ENCODE results near the gene PIK3CG.
"Not testable (repeated sequence)": the region's sequence is repeated elsewhere in the genome, so short reads cannot be mapped to it uniquely, and the experiment has no call there.

Gene PIK3CG

DNA sequence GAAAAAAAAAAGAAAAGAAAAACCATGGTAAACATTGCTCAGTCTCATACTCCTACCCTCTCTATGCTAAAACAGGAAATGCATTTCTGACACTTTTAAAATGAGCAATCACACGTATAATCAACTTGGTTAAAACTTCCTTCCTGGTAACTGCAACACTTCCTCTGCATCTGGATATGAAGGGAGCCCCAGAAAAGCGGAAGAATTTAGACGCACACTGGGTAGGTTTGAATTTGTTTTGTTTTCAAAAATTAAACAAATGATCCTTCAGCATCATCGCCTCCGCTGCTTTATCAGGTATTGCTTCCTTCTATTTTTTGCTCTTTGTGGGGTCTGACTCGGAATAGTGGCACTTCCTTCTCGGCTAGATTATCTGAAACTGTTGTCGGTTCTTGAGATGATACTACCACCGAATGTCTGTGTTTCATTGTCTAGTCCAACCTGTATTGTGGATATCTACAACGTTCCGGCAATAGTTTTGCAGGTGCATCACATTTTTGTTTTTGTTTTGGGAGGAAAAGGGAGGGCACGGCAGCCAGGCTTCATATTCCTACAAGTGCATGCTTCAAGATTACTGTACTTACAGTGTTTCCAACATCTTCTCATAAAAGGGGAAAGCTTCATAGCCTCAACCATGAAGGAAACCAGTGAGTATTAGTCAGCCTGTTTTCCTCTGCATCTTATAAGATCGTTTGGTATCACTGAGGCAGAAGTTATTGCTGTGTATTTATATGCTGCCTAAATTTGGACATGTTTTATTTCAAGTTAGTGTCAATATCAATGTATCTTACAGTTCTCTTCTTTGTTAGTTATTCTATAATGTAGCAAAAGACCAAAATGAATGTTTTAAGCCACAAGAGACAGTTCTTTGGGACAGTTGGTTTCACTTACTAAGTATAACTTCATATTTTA lies at the start of gene PIK3CG:
TSS of gene PIK3CG (plus strand) at position 153 of the 912 bp plus-strand sequence. CDS start 2,280 bp downstream, outside the sequence.
- FAIRE-seq: no peak
- no peak for DNase-seq (ENCODE audit: insufficient read length, low spot score)

DNA sequence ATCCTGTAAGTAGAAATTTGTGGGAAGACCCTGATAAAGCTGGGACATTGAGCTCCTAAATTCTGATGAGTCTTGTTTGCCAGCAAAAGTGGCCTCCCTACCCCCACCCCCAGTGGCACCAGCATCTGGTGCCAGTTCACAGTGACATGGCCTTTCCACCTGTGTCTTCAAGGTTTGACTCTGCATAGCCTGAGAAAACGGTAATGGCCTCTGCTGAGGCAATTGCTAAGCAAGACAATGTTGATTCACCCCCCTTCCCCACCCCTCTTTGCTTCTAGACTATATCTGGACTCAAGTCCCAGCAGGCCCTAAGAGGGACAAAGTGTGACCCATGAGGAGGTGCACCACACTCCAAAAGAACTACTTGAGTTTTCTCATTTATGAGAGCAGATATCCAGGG lies 48.0 kb upstream of the PIK3CG start:
- FAIRE-seq (no peak), DNase-seq (ENCODE audit: insufficient read length, low spot score) (no peak)

DNA sequence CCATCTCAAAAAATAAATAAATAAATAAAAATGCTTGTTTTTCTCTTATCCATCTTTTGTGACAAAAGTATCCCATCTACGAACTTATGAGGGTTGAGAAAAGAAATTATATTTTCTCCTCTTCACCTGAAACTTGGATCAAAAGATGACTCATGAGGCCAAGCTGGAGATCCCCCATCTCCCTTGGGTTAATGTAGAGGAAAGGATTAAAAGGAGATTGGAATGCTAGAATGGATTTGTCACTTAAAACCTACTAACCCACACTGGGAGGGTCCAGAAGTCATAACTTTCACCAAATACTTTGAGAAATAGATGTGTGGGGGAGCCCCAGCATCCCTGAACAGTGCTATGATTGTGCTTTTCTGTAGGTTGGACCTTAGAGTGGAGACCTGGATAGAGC lies 46.3 kb upstream of the PIK3CG start:
- FAIRE-seq (no peak), DNase-seq (ENCODE audit: insufficient read length, low spot score) (no peak)

DNA sequence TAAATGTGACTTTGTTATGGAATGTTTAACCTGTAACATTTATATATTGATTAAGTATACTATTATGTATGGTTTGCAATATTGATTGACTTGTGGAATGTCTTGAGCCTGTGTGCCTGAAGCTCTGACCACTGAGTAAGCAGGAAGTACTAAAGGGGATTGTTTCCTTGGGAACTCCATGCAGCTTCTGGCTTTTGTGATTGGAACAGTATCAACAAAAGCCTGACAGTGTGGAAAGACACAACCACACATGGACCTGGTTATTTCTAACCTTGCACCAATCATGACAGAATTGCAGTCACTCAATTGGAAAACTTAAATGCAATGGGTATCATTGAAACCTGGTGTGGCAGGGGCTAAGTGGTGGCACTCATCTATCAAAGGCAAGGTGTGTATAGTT lies 45.5 kb upstream of the PIK3CG start:
- FAIRE-seq (no peak), DNase-seq (ENCODE audit: insufficient read length, low spot score) (no peak)

DNA sequence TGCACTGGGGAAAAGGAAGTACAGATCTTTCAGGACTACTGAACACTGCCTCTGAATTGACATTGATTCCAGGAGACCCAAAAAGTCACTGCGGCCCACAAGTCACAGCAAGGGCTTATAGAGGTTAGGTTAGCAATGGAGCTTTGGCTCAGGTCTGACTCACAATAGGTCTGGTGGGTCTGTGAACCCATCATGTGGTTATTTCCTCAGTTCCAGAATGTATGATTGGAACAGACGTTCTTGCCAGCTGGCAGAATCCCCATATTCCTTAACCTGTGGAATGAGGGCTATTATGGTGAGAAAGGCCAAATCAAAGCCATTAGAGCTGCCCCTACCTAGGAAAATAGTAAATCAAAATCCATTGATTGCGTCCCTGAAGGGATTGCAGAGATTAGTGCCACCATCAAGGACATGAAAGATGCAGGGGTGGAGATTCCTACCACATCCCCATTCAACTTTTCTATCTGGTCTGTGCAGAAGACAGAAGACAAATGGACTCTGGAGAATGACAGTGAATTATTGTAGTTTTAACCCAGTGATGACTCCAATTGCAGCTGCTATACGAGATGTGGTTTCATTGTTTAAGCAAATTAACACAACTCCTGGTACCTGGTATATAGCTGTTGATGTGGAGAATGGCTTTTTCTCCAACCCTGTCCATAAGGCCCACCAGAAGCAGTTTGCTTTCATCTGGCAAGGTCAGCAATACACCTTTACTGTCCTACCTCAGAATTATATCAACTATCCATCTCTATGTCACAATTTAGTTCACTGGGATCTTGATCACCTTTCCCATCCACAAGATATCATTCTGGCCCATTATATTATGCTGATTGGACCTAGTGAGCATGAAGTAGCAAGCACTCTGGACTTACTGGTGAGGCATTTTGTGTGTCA lies 44.5 kb upstream of the PIK3CG start:
- FAIRE-seq (no peak), DNase-seq (ENCODE audit: insufficient read length, low spot score) (no peak)

DNA sequence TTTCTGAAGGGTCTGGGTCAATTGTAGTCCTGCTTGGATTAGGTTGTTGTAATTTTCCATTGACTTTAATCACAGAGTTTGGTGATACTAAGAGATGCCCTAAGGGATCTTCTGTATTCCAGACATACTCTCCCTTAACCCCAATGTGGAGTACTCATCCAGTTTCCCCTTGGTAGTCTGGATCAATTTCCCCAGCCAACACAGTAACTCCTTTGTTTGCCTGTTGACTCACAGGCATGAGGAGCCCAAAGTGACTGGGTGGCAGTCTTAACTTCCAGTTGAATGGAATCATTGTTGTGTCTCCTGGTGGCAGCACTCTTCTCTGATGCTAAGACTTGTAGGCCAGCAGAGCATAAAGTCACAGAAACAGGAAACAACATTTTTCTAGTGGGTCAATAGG lies 41.5 kb upstream of the PIK3CG start:
- FAIRE-seq: no peak
- no peak for DNase-seq (ENCODE audit: insufficient read length, low spot score)

DNA sequence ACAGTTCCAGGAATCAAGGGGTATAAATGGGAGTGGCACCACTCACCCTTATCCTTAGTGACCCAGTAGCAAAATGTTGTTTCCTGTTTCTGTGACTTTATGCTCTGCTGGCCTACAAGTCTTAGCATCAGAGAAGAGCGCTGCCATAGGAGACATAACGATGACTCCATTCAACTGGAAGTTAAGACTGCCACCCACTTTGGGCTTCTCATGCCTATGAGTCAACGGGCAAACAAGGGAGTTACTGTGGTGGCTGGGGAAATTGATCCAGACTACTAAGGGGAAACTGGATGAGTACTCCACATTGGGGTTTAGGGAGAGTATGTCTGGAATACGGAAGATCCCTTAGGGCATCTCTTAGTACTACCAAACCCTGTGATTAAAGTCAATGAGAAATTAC lies 40.6 kb upstream of the PIK3CG start:
- FAIRE-seq (no peak), DNase-seq (ENCODE audit: insufficient read length, low spot score) (no peak)

DNA sequence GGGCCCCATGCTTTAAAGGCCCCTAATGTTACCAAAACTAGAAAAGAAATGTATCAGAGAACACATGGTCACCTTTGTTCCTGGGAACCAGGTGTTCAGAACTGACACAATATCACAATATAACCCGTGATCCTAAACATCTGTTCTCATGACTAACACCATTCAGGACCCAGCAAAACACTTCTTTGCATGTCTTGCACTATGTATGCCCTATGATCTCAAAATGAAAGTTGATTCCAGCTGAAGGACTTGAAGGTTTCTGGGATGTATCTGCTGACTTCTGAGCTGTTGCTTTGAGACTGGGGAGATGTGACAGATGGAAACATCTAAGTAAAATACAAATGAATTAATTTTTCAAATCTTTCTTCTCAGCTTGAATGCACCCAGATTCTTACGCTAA lies 37.5 kb upstream of the PIK3CG start:
- FAIRE-seq (no peak), DNase-seq (ENCODE audit: insufficient read length, low spot score) (no peak)

DNA sequence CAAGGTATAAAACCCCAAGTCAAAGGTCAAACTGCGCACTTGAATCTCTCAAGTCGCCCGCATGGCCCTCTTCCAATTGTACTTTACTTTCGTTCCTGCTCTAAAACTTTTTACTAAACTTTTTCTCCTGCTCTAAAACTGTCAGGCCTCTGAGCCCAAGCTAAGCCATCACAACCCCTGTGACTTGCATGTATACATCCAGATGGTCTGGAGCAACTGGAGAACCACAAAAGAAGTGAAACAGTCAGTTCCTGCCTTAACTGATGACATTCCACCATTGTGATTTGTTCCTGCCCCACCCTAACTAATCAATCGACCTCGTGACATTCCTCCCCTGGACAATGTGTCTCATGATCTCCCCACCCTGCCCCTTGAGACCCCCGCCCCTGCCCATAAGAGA lies 35.6 kb upstream of the PIK3CG start:
- DNase-seq (ENCODE audit: insufficient read length, low spot score): no peak
- FAIRE-seq: no peak

DNA sequence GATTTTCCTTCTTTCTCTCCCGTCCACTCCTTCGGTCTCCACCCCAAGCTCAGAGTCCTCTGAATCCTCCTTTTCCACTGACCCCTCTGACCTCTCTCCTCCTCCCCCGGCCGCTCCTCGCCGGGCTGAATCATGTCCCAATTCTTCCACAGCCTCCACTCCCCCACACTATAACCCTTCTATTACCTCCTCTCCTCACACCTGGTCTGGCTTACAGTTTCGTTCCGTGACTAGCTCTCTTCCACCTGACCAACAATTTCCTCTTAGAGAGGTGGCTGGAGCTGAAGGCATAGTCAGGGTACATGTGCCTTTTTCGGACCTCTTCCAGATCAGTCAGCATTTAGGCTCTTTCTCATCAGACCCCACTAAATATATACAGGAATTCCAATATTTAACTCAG lies 34.2 kb upstream of the PIK3CG start:
- not testable (repeated sequence) for DNase-seq (ENCODE audit: insufficient read length, low spot score); FAIRE-seq

DNA sequence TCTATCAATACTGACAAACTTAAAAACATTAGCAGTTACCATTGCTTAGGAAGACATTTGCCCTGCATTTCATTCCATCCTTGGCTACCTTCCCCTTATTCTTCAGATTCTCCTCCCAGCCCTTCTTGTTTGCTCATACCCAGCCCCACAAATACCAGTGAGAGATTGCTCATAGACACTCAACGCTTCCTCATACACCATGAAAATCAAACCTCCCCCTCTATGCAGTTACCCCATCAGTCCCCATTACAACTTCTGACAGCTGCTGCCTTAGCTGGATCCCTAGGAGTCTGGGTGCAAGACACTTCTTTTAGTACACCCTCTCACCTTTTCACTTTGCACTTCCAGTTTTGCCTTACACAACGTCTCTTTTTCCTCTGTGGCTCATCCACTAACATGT lies 28.3 kb upstream of the PIK3CG start:
- DNase-seq (ENCODE audit: insufficient read length, low spot score): no peak
- no peak for FAIRE-seq

DNA sequence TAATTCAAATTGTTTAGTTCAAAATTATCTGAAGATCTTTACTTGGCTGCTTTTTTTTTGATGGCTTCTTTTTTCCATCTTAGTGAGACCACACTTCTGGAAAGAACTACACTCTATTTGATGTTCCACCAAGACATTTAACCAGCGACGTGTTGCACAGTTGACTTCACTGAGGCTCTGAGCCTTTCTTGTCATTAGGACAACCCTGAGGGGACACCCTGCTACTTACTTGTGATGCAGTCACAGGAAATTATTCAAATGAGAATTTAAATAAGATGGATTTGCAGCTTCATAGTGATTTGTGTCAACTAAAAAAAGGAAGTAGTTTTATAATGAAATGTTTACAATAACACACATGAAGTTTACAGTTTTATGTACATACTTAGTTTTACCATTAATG lies 25.6 kb upstream of the PIK3CG start:
- no peak for FAIRE-seq
- DNase-seq (ENCODE audit: insufficient read length, low spot score): no peak

DNA sequence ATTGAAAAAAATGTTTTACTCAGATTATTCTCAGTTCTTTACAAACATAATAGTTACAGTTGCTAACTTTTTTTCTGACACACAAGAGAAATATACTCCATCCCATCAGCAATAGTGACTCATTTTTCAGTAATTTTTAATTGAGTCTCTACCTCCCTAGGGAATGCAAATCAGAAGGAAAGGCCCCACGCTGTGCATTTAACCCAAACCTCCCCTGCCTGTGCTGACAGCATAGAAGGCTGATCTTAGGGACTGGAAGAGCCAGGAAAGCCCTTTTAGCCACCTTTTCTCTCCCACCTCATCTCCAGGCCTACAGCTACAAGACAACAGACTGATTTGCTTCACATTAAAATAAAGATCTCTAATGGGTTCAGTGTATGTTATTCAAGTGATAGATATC lies 24.7 kb upstream of the PIK3CG start:
- DNase-seq (ENCODE audit: insufficient read length, low spot score) (no peak), FAIRE-seq (no peak)

DNA sequence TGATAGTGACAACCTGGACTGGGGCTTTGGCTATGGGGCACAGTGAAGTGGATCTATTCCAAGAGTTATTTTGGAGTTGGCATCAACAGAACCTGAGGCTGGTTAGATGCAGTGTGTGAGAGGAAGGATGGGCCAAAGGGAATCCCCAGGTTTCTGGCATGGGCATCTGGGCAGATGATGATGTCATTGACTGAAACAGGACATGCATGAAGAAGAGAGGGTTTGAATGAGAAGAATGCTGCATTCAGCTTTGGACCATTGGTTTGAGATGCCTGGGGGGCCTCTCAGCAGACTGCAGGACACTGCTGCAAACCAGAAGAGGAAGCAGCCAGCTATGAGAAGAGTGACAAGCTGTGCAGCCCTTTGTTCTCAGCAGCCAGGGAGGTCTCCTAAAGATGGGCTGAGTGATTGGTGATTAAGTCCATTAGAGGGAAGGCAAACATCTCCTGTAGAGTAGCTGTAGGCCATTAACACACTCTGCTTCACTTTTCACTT lies 23.1 kb upstream of the PIK3CG start:
- DNase-seq (ENCODE audit: insufficient read length, low spot score): no peak

DNA sequence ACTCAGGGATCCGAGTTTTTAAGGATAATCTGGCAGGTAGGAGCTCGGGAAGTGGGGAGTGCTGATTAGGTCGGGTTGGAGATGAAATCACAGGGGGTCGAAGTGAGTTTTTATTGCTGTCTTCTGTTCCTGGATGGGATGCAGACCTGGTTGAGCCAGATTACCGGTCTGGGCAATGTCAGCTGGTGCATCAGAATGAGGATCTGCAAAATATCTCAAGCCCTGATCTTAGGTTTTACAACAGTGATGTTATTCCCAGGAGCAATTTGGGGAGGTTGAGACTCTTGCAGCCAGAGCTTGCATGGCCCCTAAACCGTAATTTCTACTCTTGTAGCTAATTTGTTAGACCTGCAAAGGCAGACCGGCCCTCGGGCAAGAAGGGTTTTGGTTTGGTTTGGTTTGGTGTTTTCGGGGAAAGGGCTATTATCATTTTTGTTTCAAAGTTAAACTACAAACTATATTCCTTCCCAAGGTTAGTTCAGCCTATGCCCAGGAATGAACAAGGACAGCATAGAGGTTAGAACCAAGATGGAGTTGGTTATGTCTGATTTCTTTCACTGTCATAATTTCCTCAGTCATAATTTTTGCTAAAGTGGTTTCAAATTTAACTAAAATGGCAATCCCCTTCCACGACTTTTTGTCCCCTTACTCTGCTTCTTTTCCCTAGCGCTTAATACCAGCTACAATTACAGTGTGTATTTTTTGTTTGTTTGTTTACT lies 20.6 kb upstream of the PIK3CG start:
- DNase-seq (ENCODE audit: insufficient read length, low spot score) (no peak), FAIRE-seq (no peak)

More for the DNA sequence above, 23.1 kb upstream of the PIK3CG start:
- no peak for FAIRE-seq

DNA sequence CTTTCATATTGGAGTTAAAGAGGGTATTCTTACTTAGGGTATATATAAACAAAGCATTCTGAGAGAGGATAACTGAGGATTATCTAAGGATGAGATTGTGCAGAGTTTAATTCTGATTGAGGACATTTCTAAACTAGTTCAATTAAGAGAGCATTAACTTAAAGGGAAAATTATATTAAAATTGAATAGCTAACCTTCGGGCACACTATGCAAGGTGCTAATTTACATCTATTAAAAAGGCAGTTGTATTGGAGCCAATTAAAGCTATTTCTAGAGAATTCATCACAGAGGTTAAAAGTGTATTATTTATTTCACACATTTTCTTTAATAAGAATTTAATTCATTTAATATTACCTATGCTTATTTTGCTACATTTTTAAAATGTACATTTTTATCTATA lies 17.0 kb upstream of the PIK3CG start:
- FAIRE-seq (no peak), DNase-seq (ENCODE audit: insufficient read length, low spot score) (no peak)

DNA sequence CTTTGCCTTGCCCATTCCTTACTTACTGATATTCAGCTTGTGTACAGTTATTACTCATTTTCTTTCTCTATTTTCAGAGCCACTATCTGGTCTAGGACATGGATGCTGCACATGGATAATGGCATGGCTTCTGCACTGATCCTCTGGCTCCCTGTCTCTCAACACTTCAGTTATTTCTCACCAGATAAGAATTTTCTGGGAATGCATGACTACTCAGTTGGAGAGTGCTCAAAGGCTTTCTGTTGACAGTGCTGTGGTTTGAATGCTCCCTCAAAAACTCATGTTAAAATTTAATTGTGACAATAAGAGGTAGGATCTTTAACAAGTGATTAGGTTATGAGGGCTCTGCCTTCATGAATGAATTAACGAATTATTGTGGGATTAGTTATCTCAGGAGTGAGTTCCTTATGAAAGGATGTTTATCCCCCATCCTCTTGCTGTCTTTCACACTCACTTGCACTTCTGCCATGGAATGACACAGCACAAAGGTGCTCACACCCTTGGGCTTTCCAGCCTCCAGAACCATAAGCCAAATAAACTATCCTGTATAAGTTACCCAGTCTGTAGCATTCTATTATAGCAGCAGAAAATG lies 16.1 kb upstream of the PIK3CG start:
- no peak for FAIRE-seq
- peak; percentile 44 for DNase-seq (ENCODE audit: insufficient read length, low spot score)

DNA sequence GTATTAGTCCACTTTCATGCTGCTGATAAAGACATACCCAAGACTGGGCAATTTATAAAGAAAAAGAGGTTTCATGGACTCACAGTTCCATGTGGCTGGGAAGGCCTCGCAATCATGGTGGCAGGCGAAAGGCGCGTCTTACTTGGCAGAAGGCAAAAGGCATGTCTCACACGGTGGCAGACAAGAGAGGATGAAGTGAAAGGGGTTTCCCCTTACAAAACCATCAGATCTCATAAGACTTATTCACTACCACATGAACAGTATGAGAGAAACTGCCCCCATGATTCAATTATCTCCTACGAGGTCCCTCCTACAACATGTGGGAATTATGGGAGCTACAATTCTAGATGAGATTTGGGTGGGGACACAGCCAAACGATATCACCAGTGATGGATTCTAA lies 13.4 kb upstream of the PIK3CG start:
- FAIRE-seq: not testable (repeated sequence)

DNA sequence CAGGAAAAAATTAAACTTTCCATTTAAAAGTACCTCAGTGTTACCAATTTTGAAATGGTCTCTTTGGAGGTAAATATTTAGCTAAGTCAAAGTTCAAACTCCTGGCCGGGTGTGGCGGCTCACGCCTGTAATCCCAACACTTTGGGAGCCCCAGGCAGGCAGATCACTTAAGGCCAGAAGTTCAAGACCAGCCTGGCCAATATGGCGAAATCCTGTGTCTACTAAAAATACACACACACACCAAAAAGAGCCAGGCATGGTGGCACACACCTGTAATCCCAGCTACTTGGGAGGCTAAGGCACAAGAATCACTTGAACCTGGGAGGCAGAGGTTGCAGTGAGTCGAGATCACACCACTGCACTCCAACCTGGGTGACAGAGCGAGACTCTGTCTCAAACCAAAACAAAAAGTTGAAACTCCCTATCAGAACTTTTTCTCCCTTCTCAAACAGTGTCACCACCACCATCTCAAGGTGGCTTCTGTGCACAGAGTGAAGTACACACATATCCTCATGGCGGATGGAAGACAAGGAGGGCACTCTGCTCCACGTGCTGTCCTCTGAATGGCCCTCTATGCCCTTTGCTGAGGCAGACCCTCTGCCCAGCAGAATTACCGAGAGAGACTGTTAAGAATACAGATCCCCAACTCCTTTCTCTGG lies 11.7 kb upstream of the PIK3CG start:
- FAIRE-seq (no peak), DNase-seq (ENCODE audit: insufficient read length, low spot score) (no peak)

More for the DNA sequence above, 13.4 kb upstream of the PIK3CG start:
- DNase-seq (ENCODE audit: insufficient read length, low spot score): not testable (repeated sequence)

All from HTR-8/SVneo (cell line).